H4 (cell line): ENCODE results near the gene HNF4A. TPM values are rescaled to one million over a fixed set of nuclear protein-coding genes. Genes with fewer than 3 reads are reported as not detected.

ENCODE experiments used
- DNase-seq: peaks from one replicate; pipeline ENCODE4 v3.0.0-alpha.2; 2015; ENCODE audit warnings: low spot score
- total RNA-seq: library from RNA; depleted of rRNA; stranded (reverse); fragments of >200 nt; shearing (Covaris generic); gene quantifications from 2 replicates; pipeline ENCODE4 v1.2.3, GENCODE V29; 2014

HNF4A gene
- total RNA-seq, 1 experiment from 2014 or later: not detected

GRCh38 chr20:44442298-44443070 lies 87.0 kb downstream of the HNF4A start:
- no peak for DNase-seq

GRCh38 chr20:44445742-44446710 lies 90.5 kb downstream of the HNF4A start:
- DNase-seq: no peak

- no peak for DNase-seq
These were observed 92.4 kb downstream of the HNF4A start for GRCh38 chr20:44447827-44448419.

- peak; percentile 22 for DNase-seq
These were observed 93.5 kb downstream of the HNF4A start for GRCh38 chr20:44448753-44449546.

- no peak for DNase-seq
These were observed 94.4 kb downstream of the HNF4A start for GRCh38 chr20:44449864-44450263.

- no peak for DNase-seq
These were observed 94.9 kb downstream of the HNF4A start for GRCh38 chr20:44450281-44450889.

- no peak for DNase-seq
These were observed 95.5 kb downstream of the HNF4A start for GRCh38 chr20:44450903-44451450.

- no peak for DNase-seq
These were observed 98.9 kb downstream of the HNF4A start for GRCh38 chr20:44454306-44454963.

GRCh38 chr20:44455126-44455525 lies 99.6 kb downstream of the HNF4A start:
- DNase-seq: no peak

- no peak for DNase-seq
These were observed 101.1 kb downstream of the HNF4A start for GRCh38 chr20:44456611-44457010.

GRCh38 chr20:44457016-44457415 lies 101.5 kb downstream of the HNF4A start:
- DNase-seq: no peak

GRCh38 chr20:44459271-44459670 lies 103.8 kb downstream of the HNF4A start:
- DNase-seq: no peak

- DNase-seq: no peak
These were observed 105.3 kb downstream of the HNF4A start for GRCh38 chr20:44460795-44461141.

GRCh38 chr20:44461142-44461802 lies 105.8 kb downstream of the HNF4A start:
- no peak for DNase-seq

- no peak for DNase-seq
These were observed 106.3 kb downstream of the HNF4A start for GRCh38 chr20:44461803-44462174.

GRCh38 chr20:44463466-44463865 lies 108.0 kb downstream of the HNF4A start:
- DNase-seq: no peak

GRCh38 chr20:44464514-44464913 lies 109.0 kb downstream of the HNF4A start:
- no peak for DNase-seq

- DNase-seq: no peak
These were observed 109.6 kb downstream of the HNF4A start for GRCh38 chr20:44465001-44465560.

GRCh38 chr20:44467289-44467883 lies 111.9 kb downstream of the HNF4A start:
- no peak for DNase-seq
